Fibroblast of gingiva (primary cell): ENCODE data around the gene LDB2.
A peak's percentile ranks its signal among the peaks of the same experiment; 100 is the strongest.

Experiments
- DNase-seq: peaks from one replicate; pipeline ENCODE4 v3.0.0-alpha.2; 2011; ENCODE audit warnings: low read depth

Gene LDB2

DNA sequence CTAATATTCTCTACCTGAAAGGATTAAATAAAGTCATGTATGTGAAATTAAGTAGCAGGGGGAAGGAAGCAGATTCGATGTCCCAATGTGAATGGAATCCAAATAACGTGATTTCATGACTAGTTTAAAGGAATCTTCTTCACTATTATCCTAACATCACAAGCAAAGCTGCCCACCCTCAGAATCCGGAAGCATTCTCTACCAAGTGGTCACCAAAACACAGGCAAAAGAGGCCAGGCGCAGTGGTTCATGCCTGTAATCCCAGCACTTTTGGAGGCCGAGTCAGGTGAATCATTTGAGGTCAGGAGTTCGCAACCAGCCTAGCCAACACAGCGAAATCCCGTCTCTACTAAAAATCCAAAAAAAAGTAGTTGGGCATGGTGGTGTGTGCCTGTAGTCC lies 212.9 kb downstream of the LDB2 start:
- no peak for DNase-seq

GRCh38 chr4:16684935-16685334 lies 213.5 kb downstream of the LDB2 start:
- DNase-seq: no peak

- DNase-seq: peak; percentile 59
Observed at GRCh38 chr4:16684097-16684496, 214.3 kb downstream of the LDB2 start.

GRCh38 chr4:16682975-16683374 lies 215.5 kb downstream of the LDB2 start:
- DNase-seq: no peak

DNA sequence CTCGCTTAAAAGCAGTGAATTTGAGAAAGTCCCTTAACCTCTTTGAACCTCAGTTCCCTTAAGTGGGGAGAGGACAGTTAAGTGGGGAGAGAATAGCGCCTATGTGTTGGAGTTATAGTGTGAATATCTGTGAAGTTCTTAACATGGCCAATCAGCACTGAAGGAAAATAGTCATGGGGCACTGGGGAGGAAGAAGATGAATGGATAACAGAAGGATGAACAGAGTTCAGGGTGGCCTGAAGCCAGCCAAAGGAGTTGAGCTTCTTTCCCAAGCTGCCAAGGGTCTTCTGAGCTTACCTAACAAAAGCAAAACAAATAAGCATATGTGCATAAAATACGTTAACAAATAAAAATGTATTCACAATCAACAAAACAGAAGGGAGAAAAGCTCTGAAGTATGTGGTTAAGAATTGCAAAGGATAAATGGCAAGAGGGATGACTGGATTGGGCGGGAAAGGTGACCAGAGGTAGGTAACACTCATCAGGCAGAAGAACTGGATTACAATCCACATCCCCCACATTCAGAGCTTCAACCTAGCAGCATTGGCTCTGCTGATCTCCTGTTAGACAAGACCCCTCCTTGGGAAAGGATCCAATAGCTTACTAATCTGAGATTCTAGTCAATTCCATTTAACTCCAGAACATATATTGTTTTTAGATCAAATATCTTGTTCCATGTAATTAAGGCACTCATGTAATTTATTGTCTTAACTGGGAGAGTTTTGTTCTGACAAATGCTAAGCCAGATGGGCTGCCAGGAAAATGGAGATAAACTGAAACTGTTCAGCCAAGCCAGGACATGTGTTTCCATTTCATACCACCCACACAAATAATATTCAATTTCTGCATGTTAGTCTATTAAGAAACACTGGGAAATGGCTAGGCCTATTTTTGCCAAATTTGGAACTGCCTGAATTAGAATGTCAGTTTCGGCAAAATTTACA lies 221.2 kb downstream of the LDB2 start:
- DNase-seq: peak; percentile 64

DNA sequence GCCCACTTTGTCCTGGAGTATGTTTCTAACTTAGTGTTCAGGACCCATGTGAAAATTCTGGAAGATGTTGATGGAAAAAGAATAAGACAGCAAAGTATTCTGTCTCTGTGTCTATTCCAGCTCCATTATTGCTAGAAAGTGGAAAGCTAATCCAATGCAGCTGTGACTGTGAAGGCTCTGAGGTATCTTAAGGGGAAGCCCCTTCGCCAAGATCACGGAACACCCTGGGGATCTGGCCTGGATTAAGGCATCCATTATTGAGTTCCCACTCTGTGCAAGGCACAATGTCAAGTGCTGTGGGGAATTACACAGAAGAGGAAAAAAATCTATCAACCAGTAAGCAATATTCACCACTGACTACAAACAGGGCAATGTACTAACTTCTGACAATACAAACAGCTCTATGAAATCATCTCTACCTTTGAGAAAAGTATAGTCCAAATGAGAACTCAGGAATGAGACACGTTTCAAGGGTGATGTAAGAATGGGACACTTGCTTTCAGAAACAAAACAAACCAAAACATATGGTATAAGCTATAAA lies 222.1 kb downstream of the LDB2 start:
- DNase-seq: no peak

GRCh38 chr4:16674082-16674481 lies 224.4 kb downstream of the LDB2 start:
- DNase-seq: no peak

DNA sequence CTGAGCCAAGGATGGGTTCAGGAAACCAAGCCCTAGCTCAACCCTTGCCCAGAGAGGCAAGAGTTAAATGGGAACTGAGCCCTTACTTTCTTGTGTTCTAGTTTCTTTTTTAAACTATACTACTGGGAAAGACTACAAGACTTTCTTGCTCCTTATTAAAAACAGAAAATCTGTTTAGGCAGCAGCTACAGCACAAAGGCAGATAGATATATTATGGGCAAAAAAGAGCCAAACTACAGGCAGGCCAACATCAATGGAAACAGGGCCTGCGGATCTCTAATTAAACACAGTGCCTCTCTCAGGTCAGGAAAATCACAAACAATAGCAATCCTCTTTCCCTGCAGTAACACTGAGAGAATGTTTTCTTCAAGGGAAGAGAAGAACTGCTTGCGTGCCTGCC lies 226.0 kb downstream of the LDB2 start:
- no peak for DNase-seq

GRCh38 chr4:16671741-16672140 lies 226.7 kb downstream of the LDB2 start:
- DNase-seq: no peak

DNA sequence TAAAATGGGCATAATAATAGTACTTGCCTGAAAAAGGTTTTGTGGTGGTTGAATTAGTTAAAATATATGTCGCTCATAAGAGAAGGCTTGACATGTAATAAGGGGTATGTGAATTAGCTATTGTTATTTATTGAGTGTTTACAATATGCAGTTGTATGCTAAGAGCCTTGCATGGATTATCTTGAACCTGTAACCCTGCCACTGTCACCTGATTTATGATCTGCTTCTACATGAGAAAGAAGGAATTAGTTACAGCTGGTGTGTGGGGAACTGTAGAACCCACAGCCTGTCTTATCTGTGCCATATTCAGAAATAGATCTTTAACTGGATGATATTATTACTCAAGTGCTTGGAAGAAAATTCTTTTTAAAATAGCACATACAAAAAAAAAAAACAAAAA lies 227.7 kb downstream of the LDB2 start:
- DNase-seq: no peak

DNA sequence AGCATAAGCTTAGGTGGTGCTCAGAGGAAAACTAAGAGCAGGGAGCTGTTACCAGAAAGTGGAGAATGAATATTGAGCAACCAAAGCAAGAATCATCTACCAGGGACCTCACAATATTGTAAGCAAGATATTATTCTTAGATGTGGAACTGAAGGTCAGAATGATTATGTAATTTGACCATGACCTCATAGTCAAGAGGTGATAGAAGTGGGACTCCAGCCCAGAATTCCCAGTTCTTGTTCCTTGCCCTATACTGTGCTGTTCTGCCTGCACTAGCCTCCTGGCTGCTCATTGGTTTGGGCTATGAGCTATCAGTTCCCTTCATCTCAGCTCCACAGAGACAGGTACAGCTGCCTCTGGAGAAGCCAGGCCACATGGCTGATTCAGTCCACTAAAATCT lies 229.4 kb downstream of the LDB2 start:
- DNase-seq: no peak

- DNase-seq: no peak
Observed at GRCh38 chr4:16668488-16668887, 230.0 kb downstream of the LDB2 start.

DNA sequence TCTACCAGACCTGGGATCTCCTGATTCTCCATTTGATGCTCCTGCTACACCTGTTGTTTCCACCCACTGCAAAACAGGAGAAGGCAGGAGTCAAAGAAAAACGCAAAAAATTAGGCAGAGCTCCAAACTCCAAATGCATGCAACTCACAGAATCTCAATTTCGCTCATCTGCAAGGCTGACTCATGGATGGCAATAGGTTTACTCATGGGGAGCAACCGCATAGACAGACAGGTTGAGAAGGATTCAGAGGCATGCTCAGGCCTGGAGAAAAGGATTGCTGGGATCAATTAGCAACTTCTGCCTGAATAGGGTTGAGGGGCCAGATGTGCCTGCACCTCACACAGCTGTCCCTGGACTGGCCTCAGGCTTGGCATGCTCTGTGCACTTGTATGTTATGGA lies 231.0 kb downstream of the LDB2 start:
- peak; percentile 67 for DNase-seq

GRCh38 chr4:16665942-16666551 lies 232.4 kb downstream of the LDB2 start:
- DNase-seq: no peak

- peak; percentile 20 for DNase-seq
Observed at GRCh38 chr4:16663732-16664131, 234.7 kb downstream of the LDB2 start.

DNA sequence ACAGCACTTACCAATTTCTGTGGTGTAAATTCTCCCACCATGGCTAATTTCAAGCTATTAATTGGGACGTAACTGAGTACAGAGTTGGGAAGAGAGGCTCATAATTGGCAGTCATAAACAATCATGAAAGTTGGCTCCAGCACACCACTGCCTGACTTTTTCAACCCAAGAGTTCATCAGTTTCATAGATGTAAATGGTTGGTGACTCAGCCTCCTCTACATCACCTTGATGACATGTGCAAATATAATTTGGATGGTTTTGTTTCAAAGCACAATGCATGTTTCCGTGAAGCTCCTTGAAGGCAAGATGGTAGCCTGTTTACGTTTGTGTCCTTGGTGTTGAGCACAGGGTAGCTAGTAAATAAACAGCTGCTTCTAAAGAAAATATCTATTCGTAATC lies 235.1 kb downstream of the LDB2 start:
- no peak for DNase-seq

DNA sequence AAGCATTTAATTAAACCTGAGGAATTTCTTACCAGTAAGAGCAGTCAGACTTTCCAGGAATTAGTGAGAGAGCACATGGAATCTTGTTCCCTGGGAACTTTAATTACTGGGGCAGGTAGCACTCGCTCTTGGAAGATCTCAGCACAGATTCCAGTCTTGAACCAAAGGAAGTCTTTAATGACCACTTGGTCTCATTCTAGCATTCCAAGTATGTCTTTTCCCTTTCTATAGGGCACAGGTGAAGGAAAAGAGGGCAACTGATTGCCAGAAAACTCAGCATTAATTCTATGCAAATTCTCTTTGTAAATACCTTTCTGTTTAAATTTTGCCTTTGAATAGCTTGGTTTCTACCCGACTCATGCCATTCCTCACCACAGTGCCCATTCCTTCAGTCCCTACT lies 236.6 kb downstream of the LDB2 start:
- no peak for DNase-seq

- no peak for DNase-seq
Observed at GRCh38 chr4:16660656-16661055, 237.8 kb downstream of the LDB2 start.

DNA sequence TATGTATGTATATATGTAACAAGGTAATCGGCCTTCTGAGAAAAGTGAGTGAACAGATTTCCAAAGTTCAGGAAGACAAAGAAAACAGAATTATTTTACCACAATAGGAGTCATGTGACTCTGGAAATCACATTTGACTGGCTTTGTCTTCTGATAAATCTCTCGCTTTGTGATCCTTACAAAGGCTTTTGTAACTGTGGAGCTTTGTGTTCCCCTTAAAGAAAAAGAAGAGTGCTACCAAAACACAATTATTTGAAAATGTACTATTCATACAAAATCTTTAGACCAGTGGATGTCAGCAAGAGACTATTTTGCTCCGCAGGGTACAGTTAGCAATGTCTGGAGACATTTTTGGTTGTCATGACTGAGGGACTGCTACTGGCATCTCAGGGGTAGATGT lies 238.8 kb downstream of the LDB2 start:
- no peak for DNase-seq

GRCh38 chr4:16659079-16659478 lies 239.4 kb downstream of the LDB2 start:
- DNase-seq: peak; percentile 76

DNA sequence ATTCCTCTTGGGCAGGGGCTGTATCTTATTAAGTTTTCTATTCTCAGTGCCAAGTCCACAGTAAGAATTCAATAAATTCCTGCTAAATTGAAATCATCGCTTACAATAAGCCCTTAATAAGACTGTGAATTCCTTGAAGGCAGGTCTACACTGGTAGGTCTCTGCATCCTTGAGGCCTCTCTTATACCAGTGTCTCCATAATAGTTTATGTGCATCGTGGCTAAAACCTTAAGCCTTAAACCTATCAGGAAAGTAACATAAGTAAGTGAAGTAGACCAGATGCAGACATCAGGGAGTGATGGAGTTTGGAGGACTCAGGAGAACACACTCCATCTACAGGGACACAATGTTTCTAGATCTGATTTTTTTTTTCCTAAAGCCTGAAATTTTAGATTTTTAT lies 240.3 kb downstream of the LDB2 start:
- no peak for DNase-seq

GRCh38 chr4:16655111-16655510 lies 243.3 kb downstream of the LDB2 start:
- no peak for DNase-seq

GRCh38 chr4:16652732-16653305 lies 245.6 kb downstream of the LDB2 start:
- DNase-seq: no peak
